Stimulated activated CD8-positive, alpha-beta memory T cell treated with anti-CD3 and anti-CD28 coated beads, Interleukin-7, amount 100 ng/mL, for 1 hour (primary cell): ENCODE data around the gene ANK3.

Source experiments
- DNase-seq, 2 donors: peaks; one replicate each; pipeline ENCODE4 v3.0.0-alpha.2; 2020; ENCODE audit warnings: low read depth in 2 of 2

Gene ANK3

DNA sequence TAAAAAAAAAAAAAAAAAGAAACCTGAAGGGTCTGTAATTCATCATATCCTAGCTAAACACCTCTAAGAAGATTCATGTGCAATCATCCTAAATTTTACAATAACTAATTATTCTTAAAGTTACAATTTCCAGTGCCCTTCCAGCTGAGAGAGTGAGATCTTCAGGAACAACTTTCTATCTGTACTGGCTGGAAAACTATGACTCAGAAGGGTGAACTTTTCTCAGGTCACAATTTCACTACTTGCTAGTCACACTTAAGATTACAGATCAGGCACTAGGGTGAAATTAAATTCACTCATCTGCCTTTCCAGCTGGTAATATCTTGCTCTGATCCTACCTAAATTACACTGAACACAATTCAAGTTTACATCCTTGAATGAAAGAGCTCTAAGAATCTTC, 158.8 kb downstream of the ANK3 start:
- DNase-seq: no peak

- DNase-seq: no peak
Observed at GRCh38 chr10:60224066-60224705, 165.5 kb downstream of the ANK3 start.

- DNase-seq: no peak
Observed at GRCh38 chr10:60222047-60222446, 167.6 kb downstream of the ANK3 start.

- DNase-seq: no peak
Observed at GRCh38 chr10:60212195-60212594, 177.5 kb downstream of the ANK3 start.

DNA sequence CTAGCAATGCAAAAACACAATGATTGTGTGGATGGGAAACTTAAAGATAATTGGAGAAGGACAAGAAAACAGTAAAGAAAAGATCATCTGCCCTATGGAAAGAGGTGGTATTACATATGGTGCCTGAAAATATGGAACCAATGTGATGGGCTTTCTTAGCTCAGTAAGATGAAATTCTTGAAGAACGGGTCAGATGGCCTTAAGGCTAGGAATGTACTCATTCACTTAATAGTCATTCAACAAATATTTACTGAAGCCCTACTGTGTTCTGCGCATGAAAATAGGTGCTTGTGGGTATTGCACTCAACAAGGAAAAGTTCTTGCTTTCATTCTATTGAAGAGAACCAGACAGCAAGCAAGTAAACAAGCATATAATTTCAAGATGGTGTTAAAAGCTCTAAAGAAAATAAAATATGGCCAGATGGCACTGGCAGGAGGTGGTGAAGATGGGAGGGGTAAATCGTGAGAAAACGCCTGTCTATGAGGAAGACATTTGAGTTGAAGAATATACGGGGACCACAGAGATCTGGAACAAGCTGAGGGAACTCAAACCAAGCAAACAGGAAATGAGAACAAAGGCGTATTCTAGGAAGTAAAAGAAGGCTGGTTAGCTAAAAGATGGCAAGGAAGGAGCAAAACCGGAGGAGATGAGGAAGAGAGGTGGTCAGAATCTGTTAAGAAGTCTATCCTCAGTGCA, 179.7 kb downstream of the ANK3 start:
- DNase-seq: no peak

GRCh38 chr10:60208676-60209269, 180.9 kb downstream of the ANK3 start:
- DNase-seq: no peak

GRCh38 chr10:60207894-60208293, 181.8 kb downstream of the ANK3 start:
- no peak for DNase-seq

DNA sequence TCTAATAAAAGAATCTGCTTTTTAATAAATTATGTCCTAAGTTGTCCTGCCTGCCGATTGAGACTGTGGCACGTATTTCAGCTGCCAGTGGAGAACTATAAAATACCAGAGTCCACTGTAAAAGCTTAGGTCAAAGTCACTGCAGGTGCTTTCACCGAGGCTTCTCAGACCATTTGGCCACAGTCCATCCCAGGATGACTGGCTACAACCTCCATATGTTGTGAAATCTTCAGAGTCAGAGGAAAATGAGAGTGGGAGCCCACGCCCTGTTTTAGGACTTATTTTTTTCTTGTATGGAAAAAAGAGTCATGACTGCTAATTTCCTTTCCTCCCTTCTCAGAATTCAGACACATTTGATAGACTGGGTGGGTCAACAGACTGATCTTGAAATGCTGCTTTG, 182.9 kb downstream of the ANK3 start:
- DNase-seq: no peak

DNA sequence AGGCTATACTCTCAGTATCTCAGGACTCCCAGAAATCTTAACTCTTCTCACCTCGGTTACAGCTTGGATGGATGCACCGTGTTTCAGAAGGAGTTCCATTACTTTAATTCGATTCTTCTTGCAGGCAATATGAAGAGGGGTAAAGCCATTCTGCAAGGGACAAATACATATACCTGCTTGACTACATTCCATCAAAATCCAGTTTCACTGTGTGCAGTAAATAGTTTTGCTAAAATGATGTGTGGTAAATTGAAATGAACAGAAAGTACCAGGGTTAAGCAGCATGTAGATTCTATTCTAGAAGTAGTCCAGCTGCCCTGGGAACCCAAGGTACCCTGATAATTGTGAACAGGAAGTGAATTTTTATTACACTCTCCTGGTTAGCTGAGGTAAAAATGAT, 183.9 kb downstream of the ANK3 start:
- DNase-seq: no peak

- DNase-seq: no peak
Observed at GRCh38 chr10:60203993-60204618, 185.6 kb downstream of the ANK3 start.

- no peak for DNase-seq
Observed at GRCh38 chr10:60200682-60201053, 189.0 kb downstream of the ANK3 start.

DNA sequence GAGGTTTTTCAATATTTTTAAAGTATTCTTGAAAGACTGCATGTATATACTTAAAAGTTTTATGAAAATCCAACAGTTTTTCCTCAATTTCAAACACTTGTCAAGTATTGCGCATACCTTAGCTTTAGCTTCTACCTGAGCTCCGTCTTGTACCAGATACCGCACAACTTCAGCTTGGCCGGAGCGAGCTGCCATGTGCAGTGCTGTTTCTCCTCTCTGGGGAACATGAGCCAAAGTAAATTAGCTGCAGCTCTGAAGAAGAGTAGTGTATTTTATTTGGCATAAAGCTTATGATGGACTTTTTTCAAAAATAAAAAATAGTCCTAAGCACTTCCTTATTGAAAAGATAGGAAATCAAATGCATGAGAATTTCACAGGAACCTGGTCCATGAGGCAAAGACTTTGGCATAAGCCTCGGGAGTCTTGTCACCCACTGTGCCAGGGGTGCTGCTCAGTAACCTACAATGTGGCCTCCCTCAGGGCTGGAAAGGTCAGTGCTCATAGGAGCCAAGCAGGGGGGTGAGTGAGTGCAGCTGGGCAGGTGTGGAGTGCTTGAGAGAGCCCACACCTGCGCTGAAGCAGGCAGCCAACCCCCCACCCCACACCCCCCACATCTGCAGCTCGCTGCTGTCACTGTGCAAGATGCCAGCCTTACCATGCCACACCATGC, 189.5 kb downstream of the ANK3 start:
- DNase-seq: no peak

- DNase-seq: no peak
Observed at GRCh38 chr10:60197206-60197605, 192.5 kb downstream of the ANK3 start.

GRCh38 chr10:60194421-60194820, 195.3 kb downstream of the ANK3 start:
- DNase-seq: no peak

DNA sequence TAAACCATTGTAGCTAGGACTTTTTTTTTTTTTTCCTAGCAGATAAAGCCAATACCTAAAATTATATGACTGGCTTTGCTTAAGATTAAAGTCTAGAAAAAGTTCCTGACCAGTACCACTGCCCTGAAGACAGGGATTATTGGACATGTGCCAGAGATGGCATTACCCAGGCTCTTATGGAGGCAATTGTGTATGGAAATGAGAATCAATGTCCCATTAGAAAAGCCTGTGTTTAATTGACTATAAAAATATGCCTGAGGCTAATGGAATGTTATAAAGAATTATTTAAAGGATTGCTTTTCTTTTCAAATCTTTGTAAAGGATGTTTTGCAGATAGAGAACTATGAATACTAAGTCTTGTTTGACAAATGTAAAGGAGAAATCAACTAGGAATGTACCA, 196.7 kb downstream of the ANK3 start:
- no peak for DNase-seq

DNA sequence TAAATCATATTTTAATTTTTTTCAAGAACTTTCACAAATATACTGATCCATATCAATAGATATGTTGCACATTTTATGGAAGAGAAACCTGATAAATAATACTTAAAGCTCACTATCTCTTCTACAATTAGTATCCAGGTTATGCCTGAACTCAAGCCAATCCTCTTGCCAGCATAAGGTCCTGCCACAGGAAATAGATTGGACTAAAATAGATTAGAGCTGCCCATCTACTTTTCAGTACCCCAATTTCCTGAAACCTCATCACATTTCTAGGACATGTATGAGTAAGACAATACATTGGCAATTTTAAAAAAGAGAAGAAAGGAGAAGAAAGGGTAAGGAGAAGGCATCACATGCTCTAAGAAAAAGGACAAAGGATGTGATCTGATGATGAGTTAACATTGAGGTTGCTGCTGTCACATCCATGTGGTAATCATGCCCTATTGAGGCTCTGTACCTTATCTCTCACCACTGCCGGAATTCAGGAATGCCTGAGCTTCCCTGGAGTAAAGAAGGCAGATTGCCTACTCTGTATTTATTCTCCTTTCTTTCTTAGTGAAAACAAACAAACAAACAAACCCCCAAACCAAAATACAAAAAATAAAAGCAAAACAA, 199.7 kb downstream of the ANK3 start:
- DNase-seq: no peak

- no peak for DNase-seq
Observed at GRCh38 chr10:60188548-60188947, 201.1 kb downstream of the ANK3 start.

GRCh38 chr10:60187691-60188090, 202.0 kb downstream of the ANK3 start:
- no peak for DNase-seq

DNA sequence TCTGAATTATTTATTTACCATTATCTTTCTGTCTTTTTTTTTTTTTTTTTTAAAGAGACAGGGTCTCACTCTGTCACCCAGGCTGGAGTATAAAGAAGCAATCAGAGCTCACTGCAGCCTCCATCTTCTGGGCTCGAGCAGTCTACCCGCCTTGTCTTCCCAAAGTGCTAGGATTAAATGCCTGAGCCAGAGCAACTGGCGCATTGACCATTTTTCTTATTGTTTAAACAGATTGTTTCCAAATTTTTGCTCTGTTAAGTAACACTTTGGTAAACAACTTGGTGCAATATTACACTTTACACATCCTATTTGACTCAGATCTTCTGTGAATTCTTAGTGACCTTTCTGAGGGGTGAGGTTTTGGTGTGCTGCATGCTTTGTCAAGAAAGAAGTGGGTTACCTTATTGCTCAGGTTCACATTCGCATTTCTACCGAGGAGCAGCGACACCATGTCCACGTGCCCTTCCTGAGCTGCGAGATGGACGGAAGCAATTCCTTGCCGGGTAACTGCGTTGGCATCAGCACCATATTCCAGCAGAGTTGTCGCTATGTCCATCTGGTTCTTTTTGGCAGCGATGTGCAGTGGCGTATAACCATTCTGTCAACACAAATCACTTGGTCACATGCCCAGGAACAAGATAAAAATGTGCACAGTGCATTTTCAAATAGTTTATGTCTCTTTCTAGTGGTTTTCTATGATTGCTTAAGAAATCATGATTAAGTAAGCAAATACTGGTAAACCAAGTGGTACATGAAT, 203.2 kb downstream of the ANK3 start:
- no peak for DNase-seq

- DNase-seq: no peak
Observed at GRCh38 chr10:60185421-60185820, 204.3 kb downstream of the ANK3 start.

DNA sequence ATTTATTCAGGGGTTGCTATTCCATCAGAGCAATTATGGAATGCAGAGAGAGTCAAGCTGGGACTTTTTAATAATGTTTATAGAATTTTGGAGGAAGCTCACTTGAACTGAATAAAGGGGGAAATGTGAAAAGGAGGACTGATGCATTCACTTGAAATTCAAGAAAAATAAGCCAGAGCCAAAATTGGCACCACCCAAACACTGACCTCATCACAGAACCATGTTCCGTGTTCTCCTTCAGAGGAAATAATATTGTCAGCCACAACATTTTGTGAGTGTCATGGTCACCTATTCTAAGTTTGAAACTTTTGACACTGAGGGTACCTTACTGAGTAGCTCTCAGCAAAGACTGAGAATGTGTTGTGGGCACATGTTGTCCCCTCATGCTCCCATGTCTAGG, 207.0 kb downstream of the ANK3 start:
- DNase-seq: no peak
